ENCODE results near the gene TRIM17.

GRCh38 chr1:228369608-228370438, 46.8 kb downstream of the TRIM17 start:
- no peak for TF ChIP-seq CTCF (IDR thresholded peaks at IDR 0.05)
- no peak for TF ChIP-seq POLR2A (IDR thresholded peaks at IDR 0.05)

Measured in testis (tissue), 2 donors.